NCI-H526 treated with DMSO at 0.1 percent for 48 hours (cell line): ENCODE data around the gene FOSL1.
A peak's percentile ranks its signal among the peaks of the same experiment; 100 is the strongest.

Experiments
- DNase-seq: peaks from one replicate; lab custom pipeline; 2025; lab: John Stamatoyannopoulos, UW

FOSL1 gene

GRCh38 chr11:65919573-65920371, 19.6 kb upstream of the FOSL1 start:
- no peak for DNase-seq

- DNase-seq = peak; percentile 98
These were observed 19.0 kb upstream of the FOSL1 start, which contains the start of gene DRAP1 for GRCh38 chr11:65919141-65919572. TSS of gene DRAP1 (plus strand) at chr11:65919426. CDS start at chr11:65919502, 76 bp downstream.

- no peak for DNase-seq
These were observed 18.3 kb upstream of the FOSL1 start, which contains the start of gene C11orf68 for GRCh38 chr11:65918211-65919140. TSS of gene C11orf68 (minus strand) at chr11:65919062. CDS start at chr11:65919031, 31 bp downstream.

- DNase-seq = no peak
These were observed 17.4 kb upstream of the FOSL1 start for GRCh38 chr11:65917434-65918210.

GRCh38 chr11:65917077-65917433, 16.9 kb upstream of the FOSL1 start:
- DNase-seq = no peak

- no peak for DNase-seq
These were observed 16.2 kb upstream of the FOSL1 start for GRCh38 chr11:65916391-65916790.

- no peak for DNase-seq
These were observed 15.6 kb upstream of the FOSL1 start for GRCh38 chr11:65915821-65916251.

- DNase-seq = no peak
These were observed 15.1 kb upstream of the FOSL1 start for GRCh38 chr11:65915101-65915820.

GRCh38 chr11:65912845-65913244, 12.7 kb upstream of the FOSL1 start:
- DNase-seq = no peak

GRCh38 chr11:65911682-65912568, 11.7 kb upstream of the FOSL1 start:
- DNase-seq = no peak

GRCh38 chr11:65907878-65908277, 7.7 kb upstream of the FOSL1 start:
- no peak for DNase-seq

GRCh38 chr11:65906602-65907001, 6.4 kb upstream of the FOSL1 start:
- DNase-seq = no peak

GRCh38 chr11:65903715-65904114, 3.5 kb upstream of the FOSL1 start:
- no peak for DNase-seq

- no peak for DNase-seq
These were observed 2.9 kb upstream of the FOSL1 start for GRCh38 chr11:65903068-65903481.

GRCh38 chr11:65900899-65901180, 652 bp upstream of the FOSL1 start:
- DNase-seq = no peak

GRCh38 chr11:65899356-65900124, 648 bp downstream of the FOSL1 start:
- DNase-seq = no peak

GRCh38 chr11:65898656-65899355, 1.4 kb downstream of the FOSL1 start:
- DNase-seq = no peak

GRCh38 chr11:65897020-65897471, 3.1 kb downstream of the FOSL1 start:
- DNase-seq = no peak
